ENCODE measurements around the gene ENDOD1.
A peak's percentile ranks its signal among the peaks of the same experiment; 100 is the strongest.

Gene ENDOD1

GRCh38 chr11:95150956-95151684 lies 61.5 kb downstream of the ENDOD1 start:
- ATAC-seq = peak; percentile 92
- DNase-seq = peak; percentile 89
- peak overlapping the region; percentile 84 for H3K27ac Mint-ChIP-seq
- H3K4me1 Mint-ChIP-seq = peaks cover 54% of the 10 kb centered on the region
- H3K4me3 Mint-ChIP-seq = peak overlapping the region; percentile 84
- no peaks in the 10 kb centered on the region for H3K9me3 Mint-ChIP-seq
- peaks cover 10% of the 10 kb centered on the region for H3K27me3 Mint-ChIP-seq
- no peaks in the 10 kb centered on the region for H3K36me3 Mint-ChIP-seq (ENCODE audit: low read depth)

DNA sequence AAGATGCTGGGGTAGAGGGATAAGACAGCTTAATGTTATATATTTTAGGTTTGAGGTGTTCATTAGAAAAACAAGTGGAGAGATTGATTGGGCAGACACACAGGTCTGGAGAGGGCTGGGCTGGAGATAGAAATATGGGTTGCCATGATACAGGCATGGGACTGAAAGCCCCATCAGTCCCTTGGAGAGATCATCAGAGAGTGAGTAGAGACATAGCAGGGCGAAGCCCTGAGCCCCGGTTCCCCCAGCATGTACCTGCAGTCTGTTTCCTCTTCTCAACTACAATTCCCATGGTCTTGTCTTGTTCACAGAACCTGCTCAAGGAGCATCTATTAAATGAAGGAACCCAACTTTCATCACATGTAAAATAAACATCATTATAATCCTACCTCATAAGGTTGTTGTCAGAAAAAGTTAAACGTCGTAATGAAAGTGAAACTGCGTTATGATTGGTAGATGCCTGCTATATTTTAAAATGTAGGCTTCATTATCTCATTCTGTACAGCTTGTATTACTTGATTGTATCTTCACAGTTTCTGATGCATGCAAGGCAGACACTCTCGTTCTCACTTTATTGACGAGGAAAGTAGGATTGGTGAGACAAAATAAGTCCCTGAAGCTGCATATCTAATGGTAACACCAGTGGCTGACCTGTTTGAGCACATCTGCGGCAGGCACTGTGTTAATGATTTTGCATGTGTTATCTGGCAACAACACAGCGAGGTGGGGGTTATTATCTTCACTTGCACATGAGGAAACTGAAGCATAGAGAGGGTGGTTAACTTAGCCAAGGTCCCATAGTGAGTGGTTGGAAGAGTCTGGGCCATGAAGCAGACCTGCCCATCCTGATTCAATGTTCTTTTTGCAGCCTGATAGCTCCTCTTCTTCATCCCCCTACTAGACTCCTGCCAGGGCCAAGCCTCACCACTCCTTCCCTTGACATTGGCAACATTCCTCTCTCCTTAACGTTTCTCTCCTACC lies 63.5 kb downstream of the ENDOD1 start:
- no peak for ATAC-seq
- peak overlapping the region; percentile 84 for H3K27ac Mint-ChIP-seq
- no peaks in the 10 kb centered on the region for H3K9me3 Mint-ChIP-seq
- peaks cover 3% of the 10 kb centered on the region for H3K27me3 Mint-ChIP-seq
- H3K4me1 Mint-ChIP-seq = peaks cover 56% of the 10 kb centered on the region
- no peak for DNase-seq
- H3K36me3 Mint-ChIP-seq (ENCODE audit: low read depth) = no peaks in the 10 kb centered on the region
- H3K4me3 Mint-ChIP-seq = peak overlapping the region; percentile 83

- H3K4me1 Mint-ChIP-seq = peaks cover 54% of the 10 kb centered on the region
- peak overlapping the region; percentile 83 for H3K4me3 Mint-ChIP-seq
- ATAC-seq = no peak
- H3K36me3 Mint-ChIP-seq (ENCODE audit: low read depth) = no peaks in the 10 kb centered on the region
- H3K27me3 Mint-ChIP-seq = peaks cover 3% of the 10 kb centered on the region
- no peaks in the 10 kb centered on the region for H3K9me3 Mint-ChIP-seq
- no peak for DNase-seq
- H3K27ac Mint-ChIP-seq = peak overlapping the region; percentile 84
These were observed 64.2 kb downstream of the ENDOD1 start for GRCh38 chr11:95153857-95154246.

DNA sequence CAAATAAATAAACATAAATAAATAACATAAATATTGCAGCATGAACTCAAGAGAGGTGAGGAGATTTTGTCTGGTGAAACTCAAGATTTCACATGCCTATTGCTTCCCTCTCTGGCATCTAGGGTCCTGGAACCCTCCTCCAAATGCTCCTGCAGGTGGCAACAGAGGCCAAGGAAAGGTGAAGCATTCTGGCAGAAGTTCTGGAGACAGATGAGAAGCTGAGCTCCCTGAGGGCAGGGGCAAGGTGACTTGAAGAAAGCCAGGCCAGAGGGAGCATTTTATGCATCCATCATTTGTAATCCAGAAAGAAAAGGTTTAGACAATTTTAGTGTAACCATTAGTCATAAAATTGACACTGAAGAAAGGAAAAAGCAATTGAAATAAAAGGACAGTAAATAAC lies 64.9 kb downstream of the ENDOD1 start:
- no peak for ATAC-seq
- peak; percentile 63 for DNase-seq
- no peaks in the 10 kb centered on the region for H3K36me3 Mint-ChIP-seq (ENCODE audit: low read depth)
- H3K9me3 Mint-ChIP-seq = no peaks in the 10 kb centered on the region
- no peak overlapping the region for H3K27ac Mint-ChIP-seq
- peaks cover 2% of the 10 kb centered on the region for H3K27me3 Mint-ChIP-seq
- peaks cover 49% of the 10 kb centered on the region for H3K4me1 Mint-ChIP-seq
- no peak overlapping the region for H3K4me3 Mint-ChIP-seq

GRCh38 chr11:95155385-95155784 lies 65.7 kb downstream of the ENDOD1 start:
- Mint-ChIP-seq H3K4me3 (no peak overlapping the region), H3K27ac (no peak overlapping the region), H3K27me3 (no peaks in the 10 kb centered on the region), H3K9me3 (no peaks in the 10 kb centered on the region), H3K36me3 (ENCODE audit: low read depth) (no peaks in the 10 kb centered on the region), H3K4me1 (peaks cover 45% of the 10 kb centered on the region)
- ATAC-seq = no peak
- no peak for DNase-seq

GRCh38 chr11:95156133-95156721 lies 66.6 kb downstream of the ENDOD1 start:
- no peak overlapping the region for H3K4me3 Mint-ChIP-seq
- H3K4me1 Mint-ChIP-seq = peaks cover 43% of the 10 kb centered on the region
- DNase-seq = no peak
- no peaks in the 10 kb centered on the region for H3K27me3 Mint-ChIP-seq
- ATAC-seq = no peak
- H3K36me3 Mint-ChIP-seq (ENCODE audit: low read depth) = no peaks in the 10 kb centered on the region
- no peaks in the 10 kb centered on the region for H3K9me3 Mint-ChIP-seq
- no peak overlapping the region for H3K27ac Mint-ChIP-seq

DNA sequence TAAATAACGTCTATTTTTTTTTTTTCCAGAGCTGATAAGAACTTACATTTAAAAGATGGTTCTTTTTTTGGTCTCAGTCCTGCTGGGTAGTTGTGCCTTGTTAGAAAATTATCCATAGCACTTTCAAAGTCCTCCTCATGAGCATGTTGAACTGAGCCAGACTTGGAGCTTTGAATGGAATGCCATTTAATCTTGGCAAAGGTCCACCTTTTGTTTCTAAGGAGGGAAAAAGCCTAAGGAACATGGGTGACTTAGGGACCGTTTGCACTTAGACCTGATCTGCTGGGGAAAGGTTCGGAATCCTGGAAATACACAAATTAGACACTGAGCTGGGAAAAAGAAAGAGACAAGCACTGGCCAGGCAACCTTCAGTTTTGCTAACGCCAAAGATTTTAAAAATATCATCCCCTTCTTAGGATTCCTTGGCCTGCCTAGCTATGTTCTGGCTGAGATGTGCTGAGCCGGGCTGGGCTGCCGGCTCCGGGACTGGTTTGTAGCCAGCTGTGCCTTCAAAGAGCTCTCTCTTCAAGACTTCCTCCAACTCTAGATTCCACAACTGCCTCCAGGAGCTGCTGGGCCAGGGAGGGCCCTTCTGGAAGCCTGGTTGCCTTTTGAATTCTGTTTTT lies 67.4 kb downstream of the ENDOD1 start:
- peaks cover 36% of the 10 kb centered on the region for H3K4me1 Mint-ChIP-seq
- DNase-seq (no peak), ATAC-seq (no peak)
- no peak overlapping the region for H3K27ac Mint-ChIP-seq
- peaks cover 3% of the 10 kb centered on the region for H3K36me3 Mint-ChIP-seq (ENCODE audit: low read depth)
- no peaks in the 10 kb centered on the region for H3K27me3 Mint-ChIP-seq
- no peaks in the 10 kb centered on the region for H3K9me3 Mint-ChIP-seq
- no peak overlapping the region for H3K4me3 Mint-ChIP-seq

DNA sequence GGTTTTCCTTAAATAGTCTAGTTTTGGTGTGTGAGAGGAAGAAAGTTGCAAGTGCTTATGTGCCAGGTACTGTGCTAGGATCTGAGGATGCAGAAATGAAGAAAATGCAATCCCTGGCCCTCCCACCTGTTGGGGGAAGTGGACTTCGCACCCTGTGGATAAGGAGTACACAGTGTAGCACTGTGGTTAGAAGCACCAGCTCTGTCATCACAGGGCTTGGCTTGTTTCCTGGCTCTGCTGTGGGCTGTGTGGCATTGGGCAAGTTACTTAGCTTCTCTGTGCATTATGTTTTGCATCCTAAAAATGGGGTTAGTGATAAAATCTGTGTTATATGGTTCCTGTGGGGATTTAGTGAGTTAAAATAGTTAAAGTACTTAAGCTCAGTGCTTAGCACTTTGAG lies 68.2 kb downstream of the ENDOD1 start:
- H3K36me3 Mint-ChIP-seq (ENCODE audit: low read depth) = peaks cover 3% of the 10 kb centered on the region
- no peaks in the 10 kb centered on the region for H3K27me3 Mint-ChIP-seq
- H3K4me3 Mint-ChIP-seq = peak overlapping the region; percentile 2
- H3K9me3 Mint-ChIP-seq = no peaks in the 10 kb centered on the region
- DNase-seq (no peak), ATAC-seq (peak; percentile 42)
- peaks cover 34% of the 10 kb centered on the region for H3K4me1 Mint-ChIP-seq
- H3K27ac Mint-ChIP-seq = peak overlapping the region; percentile 24

- no peak overlapping the region for H3K27ac Mint-ChIP-seq
- ATAC-seq (no peak), DNase-seq (no peak)
- peaks cover 3% of the 10 kb centered on the region for H3K36me3 Mint-ChIP-seq (ENCODE audit: low read depth)
- peaks cover 32% of the 10 kb centered on the region for H3K4me1 Mint-ChIP-seq
- no peaks in the 10 kb centered on the region for H3K27me3 Mint-ChIP-seq
- no peak overlapping the region for H3K4me3 Mint-ChIP-seq
- H3K9me3 Mint-ChIP-seq = no peaks in the 10 kb centered on the region
These were observed 71.6 kb downstream of the ENDOD1 start for GRCh38 chr11:95161248-95161647.

GRCh38 chr11:95163106-95163505 lies 73.5 kb downstream of the ENDOD1 start:
- ATAC-seq (no peak), DNase-seq (no peak)
- no peaks in the 10 kb centered on the region for H3K27me3 Mint-ChIP-seq
- no peak overlapping the region for H3K4me3 Mint-ChIP-seq
- peak overlapping the region; percentile 32 for H3K27ac Mint-ChIP-seq
- H3K4me1 Mint-ChIP-seq = peaks cover 24% of the 10 kb centered on the region
- no peaks in the 10 kb centered on the region for H3K9me3 Mint-ChIP-seq
- peaks cover 3% of the 10 kb centered on the region for H3K36me3 Mint-ChIP-seq (ENCODE audit: low read depth)

- H3K4me1 Mint-ChIP-seq = peaks cover 20% of the 10 kb centered on the region
- H3K27ac Mint-ChIP-seq = no peak overlapping the region
- H3K27me3 Mint-ChIP-seq = no peaks in the 10 kb centered on the region
- DNase-seq (no peak), ATAC-seq (no peak)
- no peak overlapping the region for H3K4me3 Mint-ChIP-seq
- no peaks in the 10 kb centered on the region for H3K9me3 Mint-ChIP-seq
- H3K36me3 Mint-ChIP-seq (ENCODE audit: low read depth) = peaks cover 3% of the 10 kb centered on the region
These were observed 76.0 kb downstream of the ENDOD1 start for GRCh38 chr11:95165638-95166037.

GRCh38 chr11:95166781-95167180 lies 77.1 kb downstream of the ENDOD1 start:
- Mint-ChIP-seq H3K36me3 (ENCODE audit: low read depth) (no peaks in the 10 kb centered on the region), H3K9me3 (no peaks in the 10 kb centered on the region), H3K27me3 (no peaks in the 10 kb centered on the region), H3K27ac (no peak overlapping the region), H3K4me3 (no peak overlapping the region), H3K4me1 (peaks cover 20% of the 10 kb centered on the region)
- ATAC-seq (no peak), DNase-seq (no peak)

GRCh38 chr11:95170294-95170693 lies 80.6 kb downstream of the ENDOD1 start:
- Mint-ChIP-seq H3K27ac (no peak overlapping the region), H3K9me3 (no peaks in the 10 kb centered on the region), H3K36me3 (ENCODE audit: low read depth) (peaks cover 7% of the 10 kb centered on the region), H3K4me3 (no peak overlapping the region), H3K4me1 (peaks cover 2% of the 10 kb centered on the region), H3K27me3 (no peaks in the 10 kb centered on the region)
- ATAC-seq (no peak), DNase-seq (no peak)

- DNase-seq = no peak
- no peaks in the 10 kb centered on the region for H3K27me3 Mint-ChIP-seq
- no peak for ATAC-seq
- H3K9me3 Mint-ChIP-seq = no peaks in the 10 kb centered on the region
- peaks cover 8% of the 10 kb centered on the region for H3K36me3 Mint-ChIP-seq (ENCODE audit: low read depth)
- H3K4me3 Mint-ChIP-seq = no peak overlapping the region
- no peak overlapping the region for H3K27ac Mint-ChIP-seq
- H3K4me1 Mint-ChIP-seq = no peaks in the 10 kb centered on the region
These were observed 86.3 kb downstream of the ENDOD1 start for GRCh38 chr11:95175818-95176380.
